ENCODE measurements around the gene FSTL1.

DNA sequence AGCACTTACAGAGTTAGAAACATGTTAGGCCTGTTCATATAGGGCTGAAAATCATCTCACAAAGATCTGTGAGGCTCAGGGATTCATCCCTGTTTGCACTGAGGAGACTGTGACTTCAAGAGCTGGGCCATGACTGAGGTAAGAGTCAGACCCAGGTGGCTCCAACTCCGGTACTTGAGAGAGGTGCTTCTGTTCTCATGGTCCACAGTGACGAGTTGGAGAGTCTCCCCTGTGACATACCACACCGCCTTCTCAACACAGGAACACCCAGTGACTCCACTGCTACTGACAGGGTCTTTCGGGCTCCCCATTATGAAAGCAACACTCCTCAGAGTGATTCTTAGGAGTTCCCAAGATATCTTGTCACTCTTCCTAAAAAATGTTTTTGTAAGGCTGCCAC lies 27.4 kb downstream of the FSTL1 start:
- no peak for TF ChIP-seq CTCF (IDR thresholded peaks at IDR 0.05)
- no peak for TF ChIP-seq POLR2A (IDR thresholded peaks at IDR 0.05)

Measured in heart left ventricle (tissue), 13 donors.